Suprapubic skin (tissue), 4 donors: ENCODE results near the gene PIH1D2.

Source experiments
- EP300 ChIP-seq: sonication (generic); formaldehyde crosslinking; IDR thresholded peaks from one replicate; pipeline ENCODE4 v1.6.1; 2017; ENCODE audit warnings: antibody characterized with exemption
- POLR2A ChIP-seq, 2 donors: fragments of 450-650 bp; IDR thresholded peaks; one replicate each; pipeline ENCODE4 v1.6.1; 2017; ENCODE audit warnings: antibody characterized with exemption in 2 of 2, mild to moderate bottlenecking in 2 of 2, moderate library complexity in 2 of 2
- POLR2AphosphoS5 ChIP-seq, 3 donors: sonication (generic); formaldehyde crosslinking; IDR thresholded peaks; one replicate each; pipeline ENCODE4 v1.6.1; 2017; ENCODE audit warnings: antibody characterized with exemption in 3 of 3
- TF ChIP-seq, protein P1 (sequence below), 2 donors: fragments of 200-600 bp in 1 of 2; fragments of 450-650 bp in 1 of 2; sonication (generic) in 1 of 2; IDR thresholded peaks; one replicate each; pipeline ENCODE4 v1.5.1; 2016 to 2019; ENCODE audit warnings: antibody characterized with exemption in 2 of 2, mild to moderate bottlenecking in 1 of 2, moderate library complexity in 1 of 2

DNA sequence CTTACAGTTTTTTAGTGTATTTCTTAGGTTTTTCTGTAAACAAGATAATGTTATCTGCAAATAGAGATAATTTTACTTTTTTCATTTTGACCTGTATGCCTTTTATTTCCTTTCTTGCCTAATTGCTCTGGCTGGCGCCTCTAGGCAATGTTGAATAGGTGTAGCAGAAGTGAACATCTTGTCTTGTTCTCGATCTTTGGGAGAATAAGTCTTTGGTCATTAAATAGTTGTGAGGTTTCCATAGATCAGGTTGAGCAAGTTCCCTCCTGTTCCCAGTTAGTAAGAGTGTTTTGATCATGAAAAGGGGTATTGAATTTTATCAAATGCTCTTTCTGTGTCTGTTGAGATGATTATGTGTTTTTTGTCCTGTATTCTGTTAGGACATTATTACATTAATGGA, 24.0 kb downstream of the PIH1D2 start:
- TF ChIP-seq, protein P1, sequence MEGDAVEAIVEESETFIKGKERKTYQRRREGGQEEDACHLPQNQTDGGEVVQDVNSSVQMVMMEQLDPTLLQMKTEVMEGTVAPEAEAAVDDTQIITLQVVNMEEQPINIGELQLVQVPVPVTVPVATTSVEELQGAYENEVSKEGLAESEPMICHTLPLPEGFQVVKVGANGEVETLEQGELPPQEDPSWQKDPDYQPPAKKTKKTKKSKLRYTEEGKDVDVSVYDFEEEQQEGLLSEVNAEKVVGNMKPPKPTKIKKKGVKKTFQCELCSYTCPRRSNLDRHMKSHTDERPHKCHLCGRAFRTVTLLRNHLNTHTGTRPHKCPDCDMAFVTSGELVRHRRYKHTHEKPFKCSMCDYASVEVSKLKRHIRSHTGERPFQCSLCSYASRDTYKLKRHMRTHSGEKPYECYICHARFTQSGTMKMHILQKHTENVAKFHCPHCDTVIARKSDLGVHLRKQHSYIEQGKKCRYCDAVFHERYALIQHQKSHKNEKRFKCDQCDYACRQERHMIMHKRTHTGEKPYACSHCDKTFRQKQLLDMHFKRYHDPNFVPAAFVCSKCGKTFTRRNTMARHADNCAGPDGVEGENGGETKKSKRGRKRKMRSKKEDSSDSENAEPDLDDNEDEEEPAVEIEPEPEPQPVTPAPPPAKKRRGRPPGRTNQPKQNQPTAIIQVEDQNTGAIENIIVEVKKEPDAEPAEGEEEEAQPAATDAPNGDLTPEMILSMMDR (IDR thresholded peaks at IDR 0.05): no peak
- TF ChIP-seq POLR2AphosphoS5 (IDR thresholded peaks at IDR 0.05) (no peak), POLR2A (IDR thresholded peaks at IDR 0.05) (no peak), EP300 (no peak)
